GM23338 (cell line): Measurements from ENCODE around the gene COG1. TPM values are rescaled to one million over a fixed set of nuclear protein-coding genes. Genes with fewer than 3 reads are reported as not detected.

ENCODE experiments used
- ATAC-seq: fragments of 200-7000 bp; cut with Tn5 transposase; 3 replicates; pipeline ENCODE4 v1.9.1; 2020
- DNase-seq: peaks from one replicate; pipeline ENCODE4 v3.0.0-alpha.2; 2015; ENCODE audit warnings: low spot score
- H2AFZ ChIP-seq: fragments of 200-600 bp; sonication (generic); 2 replicates; pipeline ENCODE4 v1.8.0; 2016; ENCODE audit warnings: antibody characterized with exemption, mild to moderate bottlenecking, moderate library complexity
- H3F3A ChIP-seq: fragments of 200-600 bp; sonication (generic); replicated peaks from 2 replicates; pipeline ENCODE4 v1.8.0; 2017; ENCODE audit warnings: antibody characterized with exemption, mixed run types, low read depth
- H3K27ac ChIP-seq: fragments of 200-600 bp; sonication (generic); 2 replicates; pipeline ENCODE4 v1.6.1; 2016; ENCODE audit warnings: low read depth
- H3K27me3 ChIP-seq: fragments of 200-600 bp; sonication (generic); 2 replicates; pipeline ENCODE4 v1.8.0; 2016; ENCODE audit warnings: mild to moderate bottlenecking, mixed run types, moderate library complexity; ENCODE audit not compliant: insufficient read depth
- H3K36me3 ChIP-seq: fragments of 200-600 bp; sonication (generic); 2 replicates; pipeline ENCODE4 v1.8.0; 2016; ENCODE audit warnings: mild to moderate bottlenecking; ENCODE audit not compliant: insufficient read depth
- H3K4me1 ChIP-seq: fragments of 200-600 bp; sonication (generic); 2 replicates; pipeline ENCODE4 v1.8.0; 2016; ENCODE audit warnings: mild to moderate bottlenecking, moderate library complexity; ENCODE audit not compliant: insufficient read depth
- H3K4me2 ChIP-seq: fragments of 200-600 bp; sonication (generic); 2 replicates; pipeline ENCODE4 v1.7.1; 2017; ENCODE audit warnings: mixed run types
- H3K4me3 ChIP-seq: fragments of 200-600 bp; sonication (generic); 2 replicates; pipeline ENCODE4 v1.6.1; 2016; ENCODE audit warnings: mixed run types
- H3K79me2 ChIP-seq: fragments of 200-600 bp; sonication (generic); replicated peaks from 2 replicates; pipeline ENCODE4 v1.8.0; 2017; ENCODE audit warnings: mild to moderate bottlenecking; ENCODE audit not compliant: insufficient read depth
- H3K9me2 ChIP-seq: fragments of 200-600 bp; sonication (generic); 2 replicates; pipeline ENCODE4 v1.8.0; 2017; ENCODE audit not compliant: insufficient read depth
- H4K20me1 ChIP-seq: fragments of 200-600 bp; sonication (generic); replicated peaks from 2 replicates; pipeline ENCODE4 v1.8.0; 2017; ENCODE audit warnings: mild to moderate bottlenecking; ENCODE audit not compliant: insufficient read depth
- H3K27ac Mint-ChIP-seq: 2 replicates; pipeline ENCODE4 v1.8.0; 2020; ENCODE audit warnings: inconsistent platforms, mild to moderate bottlenecking, moderate library complexity, mixed read lengths
- H3K27me3 Mint-ChIP-seq: 3 replicates; pipeline ENCODE4 v1.8.0; 2022; ENCODE audit warnings: low read depth, mild to moderate bottlenecking, moderate library complexity, mixed read lengths, inconsistent platforms; ENCODE audit not compliant: insufficient read depth, poor library complexity
- H3K36me3 Mint-ChIP-seq: 3 replicates; pipeline ENCODE4 v1.8.0; 2021; ENCODE audit warnings: low read depth, mild to moderate bottlenecking, inconsistent platforms, moderate library complexity, mixed read lengths
- H3K4me1 Mint-ChIP-seq: 3 replicates; pipeline ENCODE4 v1.8.0; 2020; ENCODE audit warnings: mild to moderate bottlenecking, inconsistent platforms, mixed read lengths
- H3K4me3 Mint-ChIP-seq: 3 replicates; pipeline ENCODE4 v1.8.0; 2021; ENCODE audit warnings: moderate library complexity, mild to moderate bottlenecking, inconsistent platforms, mixed read lengths
- H3K9me3 Mint-ChIP-seq: 3 replicates; pipeline ENCODE4 v1.8.0; 2020; ENCODE audit warnings: moderate library complexity, mild to moderate bottlenecking, inconsistent platforms, mixed read lengths
- CREB1 ChIP-seq: fragments of 250-450 bp; sonication (Bioruptor Pico); IDR thresholded peaks from 2 replicates; pipeline ENCODE4 v1.5.0; 2020; ENCODE audit warnings: low read depth, mild to moderate bottlenecking, moderate library complexity
- CTCF ChIP-seq, 2 experiments: fragments of 200-600 bp in 1 of 2; sonication (generic) in 1 of 2; conservative IDR thresholded peaks; 2 replicates each; pipeline versions ENCODE4 v1.5.1 to v1.6.1; 2016 to 2017; ENCODE audit warnings: antibody characterized with exemption in 2 of 2, low read depth in 2 of 2, mild to moderate bottlenecking in 2 of 2, moderate library complexity in 1 of 2
- ETS1 ChIP-seq: IDR thresholded peaks from 2 replicates; pipeline ENCODE4 v1.6.1; 2016; ENCODE audit warnings: antibody characterized with exemption
- EZH2 ChIP-seq: fragments of 200-600 bp; sonication (generic); IDR thresholded peaks from one replicate; pipeline ENCODE4 v1.8.0; 2017; ENCODE audit warnings: antibody characterized with exemption, mild to moderate bottlenecking, low read depth; ENCODE audit not compliant: unreplicated experiment
- EZH2phosphoT487 ChIP-seq: fragments of 200-600 bp; sonication (generic); IDR thresholded peaks from one replicate; pipeline ENCODE4 v1.8.1; 2018; ENCODE audit warnings: antibody characterized with exemption; ENCODE audit not compliant: unreplicated experiment
- JUNB ChIP-seq: IDR thresholded peaks from one replicate; pipeline ENCODE4 v1.6.1; 2016; ENCODE audit warnings: antibody characterized with exemption; ENCODE audit not compliant: unreplicated experiment
- NANOG ChIP-seq: IDR thresholded peaks from 2 replicates; pipeline ENCODE4 v1.6.1; 2016; ENCODE audit warnings: antibody characterized with exemption, borderline replicate concordance
- POLR2AphosphoS5 ChIP-seq: IDR thresholded peaks from 2 replicates; pipeline ENCODE4 v1.6.1; 2016; ENCODE audit warnings: antibody characterized with exemption, low read depth
- REST ChIP-seq: IDR thresholded peaks from one replicate; pipeline ENCODE4 v1.6.1; 2018; ENCODE audit warnings: antibody characterized with exemption; ENCODE audit not compliant: unreplicated experiment
- STAT1 ChIP-seq: IDR thresholded peaks from one replicate; pipeline ENCODE4 v1.6.1; 2016; ENCODE audit warnings: antibody characterized with exemption; ENCODE audit not compliant: unreplicated experiment
- ZNF114 ChIP-seq: fragments of 250-450 bp; sonication (Bioruptor Pico); IDR thresholded peaks from 2 replicates; pipeline ENCODE4 v1.5.0; 2020; ENCODE audit warnings: mild to moderate bottlenecking, moderate library complexity
- ZNF331 ChIP-seq: fragments of 250-450 bp; sonication (Bioruptor Pico); IDR thresholded peaks from 2 replicates; pipeline ENCODE4 v1.5.0; 2020; ENCODE audit warnings: low read depth, mild to moderate bottlenecking, moderate library complexity
- ZNF462 ChIP-seq: fragments of 250-450 bp; sonication (Bioruptor Pico); IDR thresholded peaks from 2 replicates; pipeline ENCODE4 v1.5.0; 2020; ENCODE audit warnings: mild to moderate bottlenecking, moderate library complexity
- polyA plus RNA-seq: library from polyadenylated mRNA; unstranded; fragments of >200 nt; fragmentation: Nextera tagmentation; extraction: Ambion mirVana; gene quantifications from 2 replicates; pipeline ENCODE4 v1.2.1, GENCODE V29; 2016
- total RNA-seq: library from RNA; depleted of rRNA; stranded (reverse); fragments of >200 nt; shearing (Covaris generic); gene quantifications from 2 replicates; pipeline ENCODE4 v1.2.3, GENCODE V29; 2014

Gene COG1
- total and polyA plus RNA-seq, 2 experiments from 2014 or later: 15.0 to 26.1 TPM

GRCh38 chr17:73196500-73196899 is 3.6 kb downstream of the COG1 start:
- H3K27ac ChIP-seq: peak overlapping the region; percentile 72; the same call in 1 of the 2 replicates
- H3K36me3 ChIP-seq: peaks cover 38% of the 10 kb centered on the region

More at GRCh38 chr17:73196500-73196899, 3.6 kb downstream of the COG1 start:
- ATAC-seq (peak; percentile 42), DNase-seq (peak; percentile 66)
- H3K36me3 Mint-ChIP-seq: peaks cover 52% of the 10 kb centered on the region
- H3K9me3 Mint-ChIP-seq: no peaks in the 10 kb centered on the region; the same call in 2 of the 3 replicates
- peaks cover 5% of the 10 kb centered on the region for H3K4me1 ChIP-seq
- H3K27me3 Mint-ChIP-seq: peaks cover 19% of the 10 kb centered on the region
- no peak overlapping the region for H3K4me2 ChIP-seq
- H3K79me2 ChIP-seq: no peaks in the 10 kb centered on the region; the same call in 1 of the 2 replicates
- 0 out of 2 replicates have a peak, but pooled peaks cover 2% of the 10 kb centered on the region for H3F3A ChIP-seq
- no peak overlapping the region for H3K4me3 Mint-ChIP-seq
- H3K9me2 ChIP-seq: no peaks in the 10 kb centered on the region
- H3K4me1 Mint-ChIP-seq: peaks cover 12% of the 10 kb centered on the region
- peak overlapping the region; percentile 89 for H3K27ac Mint-ChIP-seq
- 0 out of 2 replicates have a peak, but pooled peaks have one; percentile 41 for TF ChIP-seq ZNF462 (CRISPR knock-in tag)
- TF ChIP-seq STAT1: no peak
- TF ChIP-seq EZH2: no peak
- TF ChIP-seq CREB1 (CRISPR knock-in tag): no peak
- TF ChIP-seq ZNF114 (CRISPR knock-in tag): no peak
- no peak for TF ChIP-seq REST
- peak; percentile 36 to 56 for TF ChIP-seq CTCF (conservative IDR thresholded peaks at IDR 0.05; ENCODE audit: low read depth in 2 of 2)
- TF ChIP-seq EZH2phosphoT487: no peak
- TF ChIP-seq ZNF331 (CRISPR knock-in tag): no peak
- no peak for TF ChIP-seq NANOG
- TF ChIP-seq JUNB: no peak
- no peak for TF ChIP-seq POLR2AphosphoS5
- TF ChIP-seq ETS1: no peak
- no peak overlapping the region for H3K4me3 ChIP-seq
- H3K27me3 ChIP-seq: no peaks in the 10 kb centered on the region
- H4K20me1 ChIP-seq: peaks cover 20% of the 10 kb centered on the region
- no peak overlapping the region for H2AFZ ChIP-seq
